HEK293T (cell line): ENCODE measurements around the gene TTC28.
"Not testable (repeated sequence)": the region's sequence is repeated elsewhere in the genome, so short reads cannot be mapped to it uniquely, and the experiment has no call there.

Experiments
- CTCF ChIA-PET: fragments of 350-600 bp; formaldehyde crosslinking; extraction: SDS; loops from one replicate; lab custom pipeline; 2021; ENCODE audit warnings: antibody characterized with exemption, inconsistent platforms; lab: Yijun Ruan, JAX
- POLR2A ChIA-PET: fragments of 350-600 bp; formaldehyde crosslinking; extraction: SDS; loops from one replicate; lab custom pipeline; 2020; ENCODE audit warnings: antibody characterized with exemption, inconsistent platforms; lab: Yijun Ruan, JAX
- DNase-seq: peaks from one replicate; pipeline ENCODE4 v3.0.0; 2012; ENCODE audit warnings: mixed read lengths; ENCODE audit errors: extremely low spot score
- ARNT ChIP-seq: fragments of 450-650 bp; IDR thresholded peaks from 2 replicates; pipeline ENCODE4 v1.6.1; 2017; ENCODE audit warnings: mild to moderate bottlenecking
- BHLHE40 ChIP-seq: fragments of 450-650 bp; IDR thresholded peaks from 2 replicates; pipeline ENCODE4 v1.6.1; 2016; ENCODE audit warnings: mild to moderate bottlenecking, moderate library complexity, borderline replicate concordance
- CTBP1 ChIP-seq: fragments of 450-650 bp; IDR thresholded peaks from 2 replicates; pipeline ENCODE4 v1.6.1; 2016; ENCODE audit warnings: borderline replicate concordance
- ELF4 ChIP-seq: fragments of 450-650 bp; IDR thresholded peaks from 2 replicates; pipeline ENCODE4 v1.6.1; 2017; ENCODE audit warnings: antibody characterized with exemption
- FOXA1 ChIP-seq: fragments of 450-650 bp; IDR thresholded peaks from 2 replicates; pipeline ENCODE4 v1.6.1; 2016; ENCODE audit warnings: mild to moderate bottlenecking
- FOXK2 ChIP-seq: fragments of 450-650 bp; IDR thresholded peaks from 2 replicates; pipeline ENCODE4 v1.6.1; 2016; ENCODE audit warnings: mild to moderate bottlenecking
- FOXM1 ChIP-seq: fragments of 450-650 bp; IDR thresholded peaks from 2 replicates; pipeline ENCODE4 v1.6.1; 2017; ENCODE audit warnings: mild to moderate bottlenecking, borderline replicate concordance
- HDGF ChIP-seq: fragments of 450-650 bp; IDR thresholded peaks from 2 replicates; pipeline ENCODE4 v1.6.1; 2017; ENCODE audit warnings: antibody characterized with exemption, borderline replicate concordance
- L3MBTL2 ChIP-seq: fragments of 450-650 bp; conservative IDR thresholded peaks from 2 replicates; pipeline ENCODE4 v1.6.1; 2016; ENCODE audit warnings: mild to moderate bottlenecking
- LEF1 ChIP-seq: fragments of 450-650 bp; IDR thresholded peaks from 2 replicates; pipeline ENCODE4 v1.6.1; 2017; ENCODE audit warnings: mild to moderate bottlenecking, borderline replicate concordance
- NFRKB ChIP-seq: fragments of 450-650 bp; IDR thresholded peaks from 2 replicates; pipeline ENCODE4 v1.6.1; 2016; ENCODE audit warnings: mild to moderate bottlenecking, moderate library complexity
- PKNOX1 ChIP-seq: fragments of 450-650 bp; IDR thresholded peaks from 2 replicates; pipeline ENCODE4 v1.6.1; 2016
- SP1 ChIP-seq: fragments of 450-650 bp; IDR thresholded peaks from 2 replicates; pipeline ENCODE4 v1.6.1; 2017
- SUZ12 ChIP-seq: fragments of 450-650 bp; IDR thresholded peaks from 2 replicates; pipeline ENCODE4 v1.6.1; 2016; ENCODE audit warnings: mild to moderate bottlenecking
- TARDBP ChIP-seq: fragments of 450-650 bp; IDR thresholded peaks from 2 replicates; pipeline ENCODE4 v1.6.1; 2016
- ZNF384 ChIP-seq: fragments of 450-650 bp; IDR thresholded peaks from 2 replicates; pipeline ENCODE4 v1.6.1; 2016

The TTC28 gene

DNA sequence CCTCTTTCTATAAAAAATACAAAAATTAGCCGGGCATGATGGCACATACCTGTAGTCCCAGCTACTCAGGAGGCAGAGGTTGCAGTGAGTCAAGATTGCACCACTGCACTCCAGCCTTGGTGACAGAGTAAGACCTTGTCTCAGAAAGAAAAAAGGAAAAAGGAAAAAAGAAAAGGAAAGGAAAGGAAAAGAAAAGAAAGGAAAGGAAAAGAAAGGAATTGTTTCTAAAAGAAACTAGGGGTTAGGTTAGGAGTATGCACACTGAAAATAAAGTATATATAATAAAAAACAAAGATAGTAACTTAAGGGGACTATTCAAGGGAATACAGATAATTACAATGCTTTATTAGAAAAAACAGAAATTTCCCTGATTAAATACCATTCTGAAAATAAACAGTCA, 50.9 kb downstream of the TTC28 start:
- TF ChIP-seq BHLHE40 (no peak), ELF4 (no peak), FOXK2 (no peak), TARDBP (no peak), NFRKB (no peak), HDGF (no peak), L3MBTL2 (no peak), SP1 (no peak), CTBP1 (no peak)
- ChIA-PET CTCF (interaction anchor here (0.7 to 1.4 kb wide), 2 partner anchors 28 to 580 kb away, joined by 3 to 4 read pairs; no protein-coding TSS in a partner anchor), POLR2A (interaction anchor here (0.8 to 1.2 kb wide), 3 partner anchors 13 to 170 kb away, joined by 3 read pairs; no protein-coding TSS in a partner anchor)
- DNase-seq = no peak

GRCh38 chr22:28627791-28628190, 51.8 kb downstream of the TTC28 start:
- no peak for DNase-seq
- POLR2A ChIA-PET = no interaction called here
- TF ChIP-seq BHLHE40 = no peak
- no peak for TF ChIP-seq LEF1
- TF ChIP-seq L3MBTL2 = no peak
- no peak for TF ChIP-seq CTBP1
- no peak for TF ChIP-seq PKNOX1
- no peak for TF ChIP-seq FOXA1
- CTCF ChIA-PET = no interaction called here

DNA sequence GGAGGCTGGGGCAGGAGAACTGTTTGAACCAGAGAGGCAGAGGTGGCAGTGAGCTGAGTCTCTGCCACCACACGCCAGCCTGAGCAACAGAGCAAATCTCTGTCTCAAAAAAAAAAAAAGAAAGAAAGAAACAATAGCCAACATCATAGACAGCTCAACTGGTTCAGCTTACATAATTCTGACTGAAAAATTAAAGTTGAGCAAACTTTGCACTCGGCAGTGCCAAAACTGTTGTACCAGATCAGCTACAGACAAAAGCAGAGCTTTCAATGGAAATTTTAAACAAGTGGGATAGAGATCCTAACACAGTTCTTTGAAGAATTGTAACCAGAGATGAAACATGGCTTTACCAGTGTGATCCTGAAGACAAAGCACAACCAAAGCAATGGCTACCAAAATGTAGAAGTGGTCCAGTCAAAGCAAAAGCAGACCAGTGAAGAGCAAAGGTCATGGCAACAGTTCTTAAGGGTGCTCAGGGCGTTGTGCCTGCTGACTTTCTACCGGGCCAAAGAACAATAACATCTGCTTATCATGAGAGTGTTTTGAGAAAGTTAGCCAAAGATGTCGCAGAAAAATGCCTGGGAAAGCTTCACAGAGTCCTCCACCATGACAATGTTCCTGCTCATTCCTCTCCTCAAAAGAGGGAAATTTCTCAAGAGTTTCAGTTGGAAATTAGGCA, 59.3 kb downstream of the TTC28 start:
- TF ChIP-seq BHLHE40 (no peak), TARDBP (no peak), ELF4 (no peak), LEF1 (no peak), L3MBTL2 (no peak), NFRKB (no peak), ZNF384 (no peak), PKNOX1 (no peak), SUZ12 (no peak), CTBP1 (no peak), ARNT (no peak), FOXM1 (no peak), FOXA1 (no peak), FOXK2 (no peak), HDGF (no peak), SP1 (no peak)
- DNase-seq = no peak
- CTCF ChIA-PET = no interaction called here
- POLR2A ChIA-PET = no interaction called here

DNA sequence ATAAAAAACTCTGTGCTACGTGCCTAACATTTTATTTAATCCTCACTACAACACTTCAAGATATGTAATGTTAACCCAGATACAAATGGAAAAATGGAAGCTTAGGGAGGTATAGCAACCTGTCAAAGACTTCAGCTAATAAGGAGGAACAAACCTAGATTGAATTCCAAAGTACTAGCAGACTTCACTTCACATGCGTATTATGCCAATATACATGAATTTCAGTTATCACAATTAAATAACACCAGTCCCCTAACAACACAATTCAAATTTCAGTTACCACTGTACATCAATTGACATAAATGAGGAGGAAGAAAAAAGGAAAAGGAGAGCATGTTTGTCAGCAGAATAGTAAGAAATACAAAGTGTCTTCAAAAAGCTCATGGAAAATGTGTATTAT, 60.4 kb downstream of the TTC28 start:
- DNase-seq = no peak
- TF ChIP-seq HDGF (no peak), BHLHE40 (no peak), PKNOX1 (no peak), SUZ12 (no peak), LEF1 (no peak), FOXK2 (no peak), NFRKB (no peak), ELF4 (no peak), FOXA1 (no peak), CTBP1 (no peak), FOXM1 (no peak), ZNF384 (no peak), TARDBP (no peak)
- CTCF ChIA-PET = no interaction called here
- POLR2A ChIA-PET = interaction anchor here (1.2 kb wide), 1 partner anchor 11 kb away, joined by 3 read pairs; no protein-coding TSS in a partner anchor

DNA sequence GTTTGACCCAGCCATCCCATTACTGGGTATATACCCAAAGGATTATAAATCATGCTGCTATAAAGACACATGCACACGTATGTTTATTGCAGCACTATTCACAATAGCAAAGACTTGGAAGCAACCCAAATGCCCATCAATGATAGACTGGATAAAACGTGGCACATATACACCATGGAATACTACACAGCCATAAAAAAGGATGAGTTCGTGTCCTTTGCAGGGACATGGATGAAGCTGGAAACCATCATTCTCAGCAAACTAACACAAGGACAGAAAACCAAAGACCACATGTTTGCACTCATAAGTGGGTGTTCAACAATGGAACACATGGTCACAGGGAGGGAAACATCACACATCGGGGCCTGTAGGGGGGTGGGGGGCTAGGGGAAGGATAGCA, 64.2 kb downstream of the TTC28 start:
- DNase-seq, CTCF ChIA-PET, POLR2A ChIA-PET: not testable (repeated sequence)

GRCh38 chr22:28609921-28610320, 69.7 kb downstream of the TTC28 start:
- TF ChIP-seq HDGF = no peak
- no peak for TF ChIP-seq NFRKB
- no peak for TF ChIP-seq FOXK2
- TF ChIP-seq PKNOX1 = no peak
- no peak for TF ChIP-seq SUZ12
- no peak for TF ChIP-seq ELF4
- no peak for DNase-seq
- ChIA-PET POLR2A (no interaction called here), CTCF (no interaction called here)

GRCh38 chr22:28608546-28608945, 71.1 kb downstream of the TTC28 start:
- CTCF ChIA-PET = interaction anchor here (1.2 kb wide), 1 partner anchor 9 kb away, joined by 5 read pairs; no protein-coding TSS in a partner anchor
- TF ChIP-seq ZNF384 (no peak), NFRKB (no peak), ELF4 (no peak)
- no peak for DNase-seq
- POLR2A ChIA-PET = interaction anchor here (0.8 to 1.3 kb wide), 2 partner anchors 11 to 70 kb away, joined by 3 read pairs; no protein-coding TSS in a partner anchor
